NT2/D1 (cell line): ENCODE results near the gene LYPD6.

Source experiments
- SUZ12 ChIP-seq: IDR thresholded peaks from 2 replicates; pipeline ENCODE4 v1.6.1; 2011; ENCODE audit not compliant: insufficient read length, insufficient read depth; ENCODE audit errors: extremely low read depth
- YY1 ChIP-seq: IDR thresholded peaks from 2 replicates; pipeline ENCODE4 v1.6.1; 2011; ENCODE audit not compliant: insufficient read length, insufficient read depth
- ZNF274 ChIP-seq: IDR thresholded peaks from 2 replicates; pipeline ENCODE4 v1.6.1; 2011; ENCODE audit warnings: mild to moderate bottlenecking, low read depth, low read length

GRCh38 chr2:149443150-149443549 lies 112.8 kb downstream of the LYPD6 start:
- TF ChIP-seq ZNF274 (no peak), SUZ12 (no peak), YY1 (no peak)
